Ascending aorta (tissue), 2 donors: ENCODE results near the gene NT5C1B. TPM values are rescaled to one million over a fixed set of nuclear protein-coding genes. Genes with fewer than 3 reads are reported as not detected.

ENCODE experiments used
- DNase-seq, 2 donors: peaks; one replicate each; pipeline ENCODE4 v3.0.0-alpha.2; 2019; ENCODE audit warnings: low spot score in 2 of 2
- H3K27ac ChIP-seq, 2 donors: fragments of 200-600 bp; sonication (generic); one replicate each; pipeline ENCODE4 v1.5.1; 2016 to 2017; ENCODE audit warnings: mild to moderate bottlenecking in 1 of 2
- H3K27me3 ChIP-seq: fragments of 200-600 bp; sonication (generic); one replicate; pipeline ENCODE4 v1.5.1; 2017
- H3K36me3 ChIP-seq, 2 donors: fragments of 200-600 bp; sonication (generic); one replicate each; pipeline ENCODE4 v1.5.1; 2016
- H3K4me1 ChIP-seq, 2 donors: fragments of 200-600 bp; sonication (generic); one replicate each; pipeline ENCODE4 v1.5.1; 2016 to 2017; ENCODE audit warnings: mild to moderate bottlenecking in 1 of 2
- H3K4me3 ChIP-seq, 2 donors: fragments of 200-600 bp; sonication (generic); one replicate each; pipeline ENCODE4 v1.5.1; 2016 to 2017; ENCODE audit warnings: mild to moderate bottlenecking in 1 of 2
- H3K9me3 ChIP-seq, 2 donors: fragments of 200-600 bp; sonication (generic); one replicate each; pipeline ENCODE4 v1.5.1; 2016
- intact Hi-C: fragments of 100-400 bp; cut with DNase I; formaldehyde crosslinking; loops from one replicate; pipeline ENCODE4 v1.15.1; 2023
- total RNA-seq: library from RNA; depleted of rRNA; stranded (reverse); fragments of >200 nt; gene quantifications from one replicate; pipeline ENCODE4 v1.1.0, GENCODE V29; 2016
- TF ChIP-seq, protein P1 (sequence below), 3 experiments: fragments of 200-600 bp in 2 of 3; fragments of 450-650 bp in 1 of 3; sonication (generic) in 2 of 3; IDR thresholded peaks; one replicate each; pipeline ENCODE4 v1.5.1; 2016 to 2019; ENCODE audit warnings: antibody characterized with exemption in 3 of 3, mild to moderate bottlenecking in 1 of 3, moderate library complexity in 1 of 3

Gene NT5C1B
- total RNA-seq, 1 donor from 2014 or later: not detected

DNA sequence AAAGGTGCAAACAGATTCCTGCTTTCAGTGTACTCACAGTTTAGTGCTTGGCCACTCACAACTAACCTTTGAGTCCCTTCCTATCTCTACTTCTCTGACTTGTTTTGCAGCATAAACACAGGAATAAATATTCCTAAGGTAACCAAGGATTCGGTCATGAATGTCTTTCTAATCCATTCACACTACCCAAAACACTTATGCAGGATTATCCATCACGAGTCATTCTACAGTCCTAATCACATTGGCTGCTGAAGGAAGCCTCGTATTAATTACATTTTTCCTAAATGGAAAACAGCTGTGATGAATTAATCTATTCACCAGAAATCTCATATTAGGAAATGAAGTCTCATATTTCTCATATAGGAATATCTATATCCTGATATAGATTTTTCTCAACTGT lies 45.2 kb downstream of the NT5C1B start:
- Histone ChIP-seq H3K36me3 (no peaks in the 10 kb centered on the region), H3K27ac (no peak overlapping the region), H3K4me3 (no peak overlapping the region), H3K9me3 (no peaks in the 10 kb centered on the region), H3K27me3 (no peaks in the 10 kb centered on the region), H3K4me1 (peaks cover 0 to 6% of the 10 kb centered on the region in 2 donors)
- DNase-seq: no peak
- intact Hi-C loops: no loop called here
- TF ChIP-seq, protein P1, sequence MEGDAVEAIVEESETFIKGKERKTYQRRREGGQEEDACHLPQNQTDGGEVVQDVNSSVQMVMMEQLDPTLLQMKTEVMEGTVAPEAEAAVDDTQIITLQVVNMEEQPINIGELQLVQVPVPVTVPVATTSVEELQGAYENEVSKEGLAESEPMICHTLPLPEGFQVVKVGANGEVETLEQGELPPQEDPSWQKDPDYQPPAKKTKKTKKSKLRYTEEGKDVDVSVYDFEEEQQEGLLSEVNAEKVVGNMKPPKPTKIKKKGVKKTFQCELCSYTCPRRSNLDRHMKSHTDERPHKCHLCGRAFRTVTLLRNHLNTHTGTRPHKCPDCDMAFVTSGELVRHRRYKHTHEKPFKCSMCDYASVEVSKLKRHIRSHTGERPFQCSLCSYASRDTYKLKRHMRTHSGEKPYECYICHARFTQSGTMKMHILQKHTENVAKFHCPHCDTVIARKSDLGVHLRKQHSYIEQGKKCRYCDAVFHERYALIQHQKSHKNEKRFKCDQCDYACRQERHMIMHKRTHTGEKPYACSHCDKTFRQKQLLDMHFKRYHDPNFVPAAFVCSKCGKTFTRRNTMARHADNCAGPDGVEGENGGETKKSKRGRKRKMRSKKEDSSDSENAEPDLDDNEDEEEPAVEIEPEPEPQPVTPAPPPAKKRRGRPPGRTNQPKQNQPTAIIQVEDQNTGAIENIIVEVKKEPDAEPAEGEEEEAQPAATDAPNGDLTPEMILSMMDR (IDR thresholded peaks at IDR 0.05): no peak

DNA sequence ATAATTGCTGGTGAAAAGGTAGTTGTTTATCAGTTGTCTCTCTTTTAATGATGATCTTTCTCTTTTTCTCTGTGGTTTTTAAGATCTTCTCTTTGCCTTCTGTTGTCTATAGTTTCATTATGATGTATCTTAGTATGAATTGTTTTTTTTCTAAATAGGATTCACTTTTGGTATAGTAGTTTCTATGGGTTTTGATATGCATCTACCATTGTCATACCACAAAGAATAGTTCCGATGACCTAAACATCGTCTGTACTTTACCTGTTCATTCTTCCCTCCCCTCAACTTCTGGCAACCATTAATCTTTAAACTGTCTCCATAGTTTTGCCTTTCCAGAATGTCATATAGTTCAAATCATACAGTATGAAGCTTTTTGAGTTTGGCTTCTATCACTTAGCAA lies 48.5 kb downstream of the NT5C1B start:
- Histone ChIP-seq H3K36me3 (no peaks in the 10 kb centered on the region), H3K27ac (no peak overlapping the region), H3K4me3 (no peak overlapping the region), H3K4me1 (no peaks in the 10 kb centered on the region), H3K27me3 (no peaks in the 10 kb centered on the region), H3K9me3 (no peaks in the 10 kb centered on the region)
- intact Hi-C loops: no loop called here
- DNase-seq: no peak
- TF ChIP-seq, protein P1 (IDR thresholded peaks at IDR 0.05): no peak

DNA sequence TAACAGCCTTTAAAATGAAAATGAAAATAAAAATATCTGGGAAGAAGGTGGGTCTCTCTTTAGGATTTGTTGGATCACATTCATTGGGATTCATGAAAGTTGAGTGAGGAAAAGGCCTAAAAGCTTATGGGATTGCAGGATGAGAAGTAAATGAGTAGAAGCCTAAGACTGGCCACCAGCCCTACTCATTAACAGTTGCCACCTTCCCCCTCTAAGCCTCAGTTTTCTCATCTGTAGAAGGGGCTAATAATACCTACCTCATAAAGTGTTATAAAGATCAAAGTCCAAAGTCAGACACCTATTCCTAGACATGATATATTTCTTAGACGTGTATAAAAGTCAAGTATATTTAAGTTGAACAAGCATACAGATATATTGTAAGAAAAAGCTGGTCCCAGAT lies 52.7 kb downstream of the NT5C1B start:
- H3K27ac ChIP-seq: no peak overlapping the region
- no peaks in the 10 kb centered on the region for H3K36me3 ChIP-seq
- no peaks in the 10 kb centered on the region for H3K9me3 ChIP-seq
- no peaks in the 10 kb centered on the region for H3K4me1 ChIP-seq
- intact Hi-C loops: no loop called here
- H3K4me3 ChIP-seq: no peak overlapping the region
- TF ChIP-seq, protein P1 (IDR thresholded peaks at IDR 0.05): no peak
- no peak for DNase-seq
- H3K27me3 ChIP-seq: no peaks in the 10 kb centered on the region

DNA sequence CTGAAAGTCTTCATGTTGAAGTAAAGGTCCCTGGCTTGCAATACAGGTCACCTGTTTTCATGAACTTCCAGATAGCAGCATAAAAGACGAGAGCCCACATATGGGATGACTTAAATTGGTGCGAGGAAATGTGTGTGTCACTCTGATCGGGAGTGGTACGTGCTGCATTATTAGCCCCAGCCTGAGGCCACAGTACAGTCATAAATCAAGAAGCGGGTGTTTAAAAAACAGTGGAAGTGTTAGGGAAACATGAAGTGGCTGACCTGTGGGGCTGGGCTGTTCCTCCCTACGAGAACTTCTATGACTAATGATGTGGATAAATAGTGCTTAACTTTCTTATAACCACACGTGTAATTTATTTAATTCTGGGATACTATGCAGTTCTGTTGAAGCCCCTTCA lies 53.3 kb downstream of the NT5C1B start:
- Histone ChIP-seq H3K4me1 (no peaks in the 10 kb centered on the region), H3K27ac (no peak overlapping the region), H3K4me3 (no peak overlapping the region), H3K9me3 (no peaks in the 10 kb centered on the region), H3K27me3 (no peaks in the 10 kb centered on the region), H3K36me3 (no peaks in the 10 kb centered on the region)
- intact Hi-C loops: no loop called here
- no peak for DNase-seq
- TF ChIP-seq, protein P1 (IDR thresholded peaks at IDR 0.05): no peak

DNA sequence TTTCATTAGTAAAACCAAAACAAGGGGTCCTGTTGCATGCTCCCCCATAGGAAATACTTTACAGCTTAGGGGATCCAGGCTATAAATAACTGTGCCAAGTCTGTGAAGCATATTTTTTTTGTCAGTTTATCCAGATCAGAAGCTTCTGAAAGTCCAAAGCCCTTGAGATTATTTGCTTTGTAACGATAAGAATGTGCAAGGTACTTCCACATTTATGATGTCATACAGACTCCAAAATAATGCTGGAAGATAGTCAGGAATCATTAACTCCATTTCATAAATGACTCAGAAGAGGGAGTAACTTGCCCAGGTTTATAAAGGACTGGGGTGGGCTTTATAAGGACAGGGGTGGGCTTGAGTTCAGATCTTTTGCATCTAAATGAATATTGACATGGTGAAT lies 58.2 kb downstream of the NT5C1B start:
- TF ChIP-seq, protein P1 (IDR thresholded peaks at IDR 0.05): no peak
- H3K4me3 ChIP-seq: no peak overlapping the region
- H3K9me3 ChIP-seq: no peaks in the 10 kb centered on the region
- DNase-seq: no peak
- no peaks in the 10 kb centered on the region for H3K27me3 ChIP-seq
- H3K36me3 ChIP-seq: no peaks in the 10 kb centered on the region
- H3K4me1 ChIP-seq: no peaks in the 10 kb centered on the region
- intact Hi-C loops: no loop called here
- no peak overlapping the region for H3K27ac ChIP-seq

DNA sequence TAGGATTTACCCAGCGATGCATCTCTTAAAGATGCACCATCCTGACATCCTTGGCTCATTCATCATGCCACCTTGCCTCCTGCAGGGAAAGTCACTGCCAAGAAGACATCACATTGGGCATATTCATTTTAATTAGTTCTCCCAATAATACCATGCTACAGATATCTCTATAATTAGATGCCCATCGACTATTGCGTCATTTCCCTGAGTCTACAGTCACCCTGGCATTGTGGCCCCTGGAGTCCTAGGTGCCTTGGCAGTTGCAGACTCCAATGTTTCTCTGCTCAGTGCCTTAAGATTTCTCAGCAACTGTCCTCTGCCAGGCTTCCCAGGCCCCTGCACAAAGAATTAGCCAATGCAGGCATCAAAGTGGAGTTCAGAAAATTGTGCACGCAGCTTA lies 61.5 kb downstream of the NT5C1B start:
- Histone ChIP-seq H3K4me1 (no peaks in the 10 kb centered on the region), H3K36me3 (no peaks in the 10 kb centered on the region), H3K27ac (no peak overlapping the region), H3K4me3 (no peak overlapping the region), H3K9me3 (no peaks in the 10 kb centered on the region), H3K27me3 (no peaks in the 10 kb centered on the region)
- TF ChIP-seq, protein P1 (IDR thresholded peaks at IDR 0.05): no peak
- DNase-seq: no peak
- intact Hi-C loops: no loop called here
